GM21723 (cell line): ENCODE data around the gene TPPP2.

ENCODE experiments used
- ATAC-seq: cut with Tn5 transposase; IDR thresholded peaks from one replicate; pipeline ENCODE4 v1.9.1; 2021; ENCODE audit warnings: mild to moderate bottlenecking, moderate library complexity; ENCODE audit not compliant: unreplicated experiment

Gene TPPP2

GRCh38 chr14:21074398-21075272 lies 44.6 kb downstream of the TPPP2 start:
- no peak for ATAC-seq

GRCh38 chr14:21075719-21076437 lies 45.9 kb downstream of the TPPP2 start:
- no peak for ATAC-seq

- ATAC-seq: no peak
Measured at GRCh38 chr14:21077672-21078071, 47.7 kb downstream of the TPPP2 start.

GRCh38 chr14:21078287-21078686 lies 48.3 kb downstream of the TPPP2 start:
- ATAC-seq: no peak

GRCh38 chr14:21078726-21079125 lies 48.7 kb downstream of the TPPP2 start:
- ATAC-seq: no peak

- ATAC-seq: no peak
Measured at GRCh38 chr14:21081521-21082142, 51.6 kb downstream of the TPPP2 start.
